Heart left ventricle (tissue), 16 donors: ENCODE measurements around the gene DVL1. TPM values are rescaled to one million over a fixed set of nuclear protein-coding genes. Genes with fewer than 3 reads are reported as not detected.

Experiments used
- ATAC-seq, 4 donors: fragments of 200-7000 bp; cut with Tn5 transposase; one replicate each; pipeline ENCODE4 v1.9.1; 2020 to 2022; ENCODE audit warnings: moderate library complexity in 4 of 4, mild to moderate bottlenecking in 3 of 4, moderate number of reproducible peaks in 1 of 4
- DNase-seq, 5 donors: peaks; one replicate each; pipeline ENCODE4 v3.0.0-alpha.2; 2020
- H3K27ac ChIP-seq, 12 donors: fragments of 200-600 bp; sonication (generic) in 4 of 12; one replicate each; pipeline versions ENCODE4 v1.5.0 to v1.8.0; 2016 to 2022; ENCODE audit warnings: mild to moderate bottlenecking in 2 of 12
- H3K27me3 ChIP-seq, 9 donors: fragments of 200-600 bp; sonication (generic) in 2 of 9; one replicate each; pipeline versions ENCODE4 v1.5.1 to v1.8.0; 2016 to 2022; ENCODE audit warnings: mild to moderate bottlenecking in 3 of 9
- H3K36me3 ChIP-seq, 9 donors: fragments of 200-600 bp; sonication (generic) in 2 of 9; one replicate each; pipeline versions ENCODE4 v1.5.0 to v1.8.0; 2018 to 2022; ENCODE audit warnings: mild to moderate bottlenecking in 2 of 9
- H3K4me1 ChIP-seq, 12 donors: fragments of 200-600 bp; sonication (generic) in 4 of 12; one replicate each; pipeline versions ENCODE4 v1.5.0 to v1.8.0; 2016 to 2022; ENCODE audit warnings: mild to moderate bottlenecking in 3 of 12
- H3K4me3 ChIP-seq, 12 donors: fragments of 200-600 bp; sonication (generic) in 4 of 12; one replicate each; pipeline versions ENCODE4 v1.5.0 to v1.8.0; 2017 to 2022; ENCODE audit warnings: mild to moderate bottlenecking in 9 of 12, moderate library complexity in 4 of 12
- H3K9me3 ChIP-seq, 12 donors: fragments of 200-600 bp; sonication (generic) in 4 of 12; one replicate each; pipeline versions ENCODE4 v1.5.0 to v1.8.0; 2016 to 2022; ENCODE audit warnings: mild to moderate bottlenecking in 1 of 12
- CTCF ChIP-seq, 12 donors: fragments of 200-600 bp; sonication (generic) in 4 of 12; IDR thresholded peaks; one replicate each; pipeline versions ENCODE4 v1.5.0 to v1.8.0; 2018 to 2022; ENCODE audit warnings: antibody characterized with exemption in 12 of 12, mild to moderate bottlenecking in 5 of 12
- POLR2A ChIP-seq, 2 donors: fragments of 450-650 bp; IDR thresholded peaks; one replicate each; pipeline ENCODE4 v1.6.1; 2017; ENCODE audit warnings: antibody characterized with exemption in 2 of 2, mild to moderate bottlenecking in 2 of 2, moderate library complexity in 2 of 2
- WGBS, 4 donors: extraction: QIAGEN DNeasy Blood & Tissue Kit in 2 of 4; methylation state at CpG; one replicate each; pipeline versions ENCODE4 v1.1.5 to v1.1.7; 2013 to 2018; 5-methylcytosine and 5-hydroxymethylcytosine counted together
- intact Hi-C, 10 donors: fragments of 100-400 bp; cut with DNase I; formaldehyde crosslinking; loops; one replicate each; pipeline versions ENCODE4 v1.11.1 to v1.14.2; 2022
- polyA plus RNA-seq, 2 donors: library from polyadenylated mRNA; stranded (reverse); fragments of 200-250 nt; gene quantifications; one replicate each; pipeline ENCODE4 v1.2.3, GENCODE V29; 2013
- total RNA-seq, 9 donors: library from RNA; depleted of rRNA in 2 of 9; stranded (reverse); fragments of >200 nt in 2 of 9; fragmentation: NEBNext Ultra II Directional in 3 of 9; extraction: Animal tissue kit (Norgen Biotek cat#: 25700) in 3 of 9; gene quantifications; one replicate each; pipeline versions ENCODE4 v1.1.0 to v1.2.4, GENCODE V29; 2016 to 2023
- donor health status: ischemic (EF 13 %, LVEDD 7.1; RV severe dilation, severe dysfunction).
- donor health status: healthy with polysubstance abuse.
- donor health status: DM: no; HTN: yes; CAD: no.
- donor health status: DM: no; HTN: no; CAD: no.
- donor health status: ischemic (EF 25% LVEDD 6.9; RV normal size, moderate dysfunction).
- donor health status: ischemic (EF 25% LVEDD 5.7; RV mildly dilated, moderate dysfunction).
- donor health status: healthy.
- donor health status: DM: yes; HTN: yes; CAD: no.
- donor health status: ischemic (EF 35%, LVEDD 5.7; RV mildly dilated, moderate dysfunction).
- donor health status: nonischemic (EF 11% LVEDD 7.7; RV severe dilation, severe dysfunction).
- donor health status: DM: yes; HTN: yes; CAD: no.
- donor health status: PGD.
- donor health status: ischemic (EF 29% LVEDD 5.4; RV normal size, mild dysfunction).
- donor health status: nonischemic (EF 23%, LVEDD 6.1; RV moderate dilation, normal function).

DVL1 gene
- total and polyA plus RNA-seq, 11 donors, result 75.3 to 177 (median 87.1) TPM

- peaks cover 10 to 42% (median 33%) of the 10 kb centered on the region in 12 donors for H3K4me1 ChIP-seq
- H3K27me3 ChIP-seq, result no peaks in the 10 kb centered on the region
- ATAC-seq, result no peak
- intact Hi-C loops, result loop anchor here in 5 of 10 donors (10.0 kb wide), 2 partner anchors 132 to 258 kb away; partner anchors contain the start of gene C1orf159 (in 1 of the 5)
- H3K4me3 ChIP-seq, result peak overlapping the region in 7 of 12 donors; percentile 78 to 100 (median 86)
- H3K36me3 ChIP-seq, result peaks cover 0 to 16% (median 9%) of the 10 kb centered on the region in 9 donors
- H3K27ac ChIP-seq, result no peak overlapping the region
- peak in 2 of 5 donors; percentile 24 to 64 for DNase-seq
- 85 to 87% (median 86%) methylated on average over 24 to 26 of the region's 26 CpGs for WGBS, 4 donors
- TF ChIP-seq POLR2A (IDR thresholded peaks at IDR 0.05) (no peak), CTCF (IDR thresholded peaks at IDR 0.05) (no peak)
- no peaks in the 10 kb centered on the region for H3K9me3 ChIP-seq
Observed at GRCh38 chr1:1373051-1373814, 24.0 kb upstream of the DVL1 start.

- intact Hi-C loops, result loop anchor here in 5 of 10 donors (10.0 kb wide), 2 partner anchors 133 to 257 kb away; partner anchors contain the start of gene C1orf159 (in 1 of the 5)
- Histone ChIP-seq H3K27ac (peak overlapping the region in 3 of 12 donors; percentile 6 to 47 (median 10)), H3K4me1 (peaks cover 10 to 42% (median 33%) of the 10 kb centered on the region in 12 donors), H3K9me3 (no peaks in the 10 kb centered on the region), H3K36me3 (peaks cover 0 to 16% (median 9%) of the 10 kb centered on the region in 9 donors), H3K27me3 (no peaks in the 10 kb centered on the region), H3K4me3 (peak overlapping the region in 1 of 12 donors; percentile 19)
- TF ChIP-seq CTCF (IDR thresholded peaks at IDR 0.05), result peak; percentile 89 to 97 (median 95)
- no peak for TF ChIP-seq POLR2A (IDR thresholded peaks at IDR 0.05)
- 33 to 64% (median 34%) methylated on average over 7 to 26 of the region's 26 CpGs for WGBS, 4 donors
- DNase-seq (peak in 4 of 5 donors; percentile 63 to 87 (median 70)), ATAC-seq (peak in 3 of 4 donors; percentile 20 to 29 (median 29))
Observed at GRCh38 chr1:1371746-1372711, 22.8 kb upstream of the DVL1 start.

- WGBS, 4 donors, result 66 to 83% (median 71%) methylated on average over 9 to 12 of the region's 12 CpGs
- Histone ChIP-seq H3K4me3 (no peak overlapping the region), H3K4me1 (peaks cover 10 to 42% (median 33%) of the 10 kb centered on the region in 12 donors), H3K27me3 (no peaks in the 10 kb centered on the region), H3K36me3 (peaks cover 0 to 16% (median 9%) of the 10 kb centered on the region in 9 donors), H3K9me3 (no peaks in the 10 kb centered on the region), H3K27ac (peak overlapping the region in 1 of 12 donors; percentile 10)
- no peak for TF ChIP-seq CTCF (IDR thresholded peaks at IDR 0.05)
- no peak for TF ChIP-seq POLR2A (IDR thresholded peaks at IDR 0.05)
- intact Hi-C loops, result loop anchor here in 5 of 10 donors (10.0 kb wide), 2 partner anchors 133 to 257 kb away; partner anchors contain the start of gene C1orf159 (in 1 of the 5)
- DNase-seq (no peak), ATAC-seq (no peak)
Observed at GRCh38 chr1:1371364-1371745, 22.1 kb upstream of the DVL1 start.
